Measurements from ENCODE around the gene TMEM123.

TMEM123 gene

GRCh38 chr11:102357116-102357515 lies 95.4 kb downstream of the TMEM123 start:
- no peak for DNase-seq

GRCh38 chr11:102347462-102348370 lies 104.8 kb downstream of the TMEM123 start:
- no peak for DNase-seq

GRCh38 chr11:102346748-102347461 lies 105.7 kb downstream of the TMEM123 start, which contains the start of gene BIRC2:
Gene BIRC2 (plus strand): TSS chr11:102347214. CDS start chr11:102349855, 2,641 bp downstream.
- DNase-seq, result peak; percentile 74

- DNase-seq, result no peak
Observed at GRCh38 chr11:102346456-102346747, 106.2 kb downstream of the TMEM123 start.
